Measurements from ENCODE around the gene FBXO36. TPM values are rescaled to one million over a fixed set of nuclear protein-coding genes. Genes with fewer than 3 reads are reported as not detected.

The FBXO36 gene
- total and polyA plus RNA-seq, 2 donors (not counting 1 experiment from before 2014, with no cell fraction given) = 3.5 to 5.0 TPM

- Histone ChIP-seq H3K4me3 (replicated peaks in 1 of 4; ENCODE audit: control extremely low read depth in 1 of 4, insufficient read depth in 1 of 4, low read depth in 3 of 4, low read length in 4 of 4) (no peak overlapping the region), H3K36me3 (ENCODE audit: control insufficient read depth, insufficient read depth, low read length) (peaks cover 2% of the 10 kb centered on the region), H3K9ac (ENCODE audit: insufficient read depth, low read length) (no peak overlapping the region), H3K4me2 (ENCODE audit: extremely low read depth, insufficient read depth, low read length) (no peak overlapping the region), H3K27ac (ENCODE audit: insufficient read depth, low read length) (no peak overlapping the region), H3K79me2 (ENCODE audit: control insufficient read depth, insufficient read depth, low read length) (peaks cover 57% of the 10 kb centered on the region), H3K4me1 (ENCODE audit: control insufficient read depth, extremely low read depth, insufficient read depth, low read length) (no peaks in the 10 kb centered on the region), H2AFZ (ENCODE audit: low read length) (no peak overlapping the region), H3K9me3 (ENCODE audit: control insufficient read depth, insufficient read depth, low read depth, low read length) (no peaks in the 10 kb centered on the region), H4K20me1 (ENCODE audit: control insufficient read depth, extremely low read depth, insufficient read depth, low read length) (no peaks in the 10 kb centered on the region), H3K27me3 (ENCODE audit: control insufficient read depth, insufficient read depth, low read length) (no peaks in the 10 kb centered on the region)
- no peak for TF ChIP-seq EZH2 (IDR thresholded peaks at IDR 0.05; ENCODE audit: low read length, missing control alignments)
- TF ChIP-seq CTCF (conservative IDR thresholded peaks at IDR 0.05 in 1 of 2, IDR thresholded peaks at IDR 0.05 in 1 of 2; ENCODE audit: low read depth in 1 of 2, low read length in 2 of 2) = no peak
- DNase-seq (ENCODE audit: low read depth in 2 of 2) = no peak
These were observed 39.7 kb upstream of the FBXO36 start for GRCh38 chr2:229882583-229882982.

- Histone ChIP-seq H3K9me3 (ENCODE audit: control insufficient read depth, insufficient read depth, low read depth, low read length) (no peaks in the 10 kb centered on the region), H3K4me1 (ENCODE audit: control insufficient read depth, extremely low read depth, insufficient read depth, low read length) (no peaks in the 10 kb centered on the region), H3K27me3 (ENCODE audit: control insufficient read depth, insufficient read depth, low read length) (no peaks in the 10 kb centered on the region), H4K20me1 (ENCODE audit: control insufficient read depth, extremely low read depth, insufficient read depth, low read length) (no peaks in the 10 kb centered on the region), H3K9ac (ENCODE audit: insufficient read depth, low read length) (no peak overlapping the region), H3K36me3 (ENCODE audit: control insufficient read depth, insufficient read depth, low read length) (peaks cover 2% of the 10 kb centered on the region), H3K79me2 (ENCODE audit: control insufficient read depth, insufficient read depth, low read length) (peaks cover 77% of the 10 kb centered on the region), H3K4me3 (replicated peaks in 1 of 4; ENCODE audit: control extremely low read depth in 1 of 4, insufficient read depth in 1 of 4, low read depth in 3 of 4, low read length in 4 of 4) (no peak overlapping the region), H3K4me2 (ENCODE audit: extremely low read depth, insufficient read depth, low read length) (no peak overlapping the region), H3K27ac (ENCODE audit: insufficient read depth, low read length) (no peak overlapping the region), H2AFZ (ENCODE audit: low read length) (no peak overlapping the region)
- DNase-seq (ENCODE audit: low read depth in 2 of 2) = no peak
- TF ChIP-seq CTCF (conservative IDR thresholded peaks at IDR 0.05 in 1 of 2, IDR thresholded peaks at IDR 0.05 in 1 of 2; ENCODE audit: low read depth in 1 of 2, low read length in 2 of 2) = no peak
- no peak for TF ChIP-seq EZH2 (IDR thresholded peaks at IDR 0.05; ENCODE audit: low read length, missing control alignments)
These were observed 37.3 kb upstream of the FBXO36 start for GRCh38 chr2:229884775-229885699.

GRCh38 chr2:229887441-229887840 is 34.9 kb upstream of the FBXO36 start:
- no peak overlapping the region for H3K9ac ChIP-seq (ENCODE audit: insufficient read depth, low read length)
- no peak for TF ChIP-seq EZH2 (IDR thresholded peaks at IDR 0.05; ENCODE audit: low read length, missing control alignments)
- H3K27me3 ChIP-seq (ENCODE audit: control insufficient read depth, insufficient read depth, low read length) = no peaks in the 10 kb centered on the region
- no peak overlapping the region for H3K4me2 ChIP-seq (ENCODE audit: extremely low read depth, insufficient read depth, low read length)
- H3K79me2 ChIP-seq (ENCODE audit: control insufficient read depth, insufficient read depth, low read length) = peaks cover 82% of the 10 kb centered on the region
- no peaks in the 10 kb centered on the region for H4K20me1 ChIP-seq (ENCODE audit: control insufficient read depth, extremely low read depth, insufficient read depth, low read length)
- H2AFZ ChIP-seq (ENCODE audit: low read length) = no peak overlapping the region
- H3K9me3 ChIP-seq (ENCODE audit: control insufficient read depth, insufficient read depth, low read depth, low read length) = no peaks in the 10 kb centered on the region
- no peak for DNase-seq (ENCODE audit: low read depth in 2 of 2)
- no peak overlapping the region for H3K4me3 ChIP-seq (replicated peaks in 1 of 4; ENCODE audit: control extremely low read depth in 1 of 4, insufficient read depth in 1 of 4, low read depth in 3 of 4, low read length in 4 of 4)
- no peak overlapping the region for H3K27ac ChIP-seq (ENCODE audit: insufficient read depth, low read length)
- no peaks in the 10 kb centered on the region for H3K4me1 ChIP-seq (ENCODE audit: control insufficient read depth, extremely low read depth, insufficient read depth, low read length)
- H3K36me3 ChIP-seq (ENCODE audit: control insufficient read depth, insufficient read depth, low read length) = no peaks in the 10 kb centered on the region

Data from fibroblast of lung (primary cell).